ENCODE results near the gene GDI1.

- TF ChIP-seq CTCF (IDR thresholded peaks at IDR 0.05) = no peak
- TF ChIP-seq EP300 (IDR thresholded peaks at IDR 0.05) = no peak
Measured at GRCh38 chrX:154489182-154489581, 52.2 kb downstream of the GDI1 start.

Data from gastroesophageal sphincter (tissue), 3 donors.